ENCODE measurements around the gene MARK1. TPM values are rescaled to one million over a fixed set of nuclear protein-coding genes. Genes with fewer than 3 reads are reported as not detected.

The MARK1 gene
- 5.3 TPM for total RNA-seq (ENCODE audit: insufficient read depth, low replicate concordance)

DNA sequence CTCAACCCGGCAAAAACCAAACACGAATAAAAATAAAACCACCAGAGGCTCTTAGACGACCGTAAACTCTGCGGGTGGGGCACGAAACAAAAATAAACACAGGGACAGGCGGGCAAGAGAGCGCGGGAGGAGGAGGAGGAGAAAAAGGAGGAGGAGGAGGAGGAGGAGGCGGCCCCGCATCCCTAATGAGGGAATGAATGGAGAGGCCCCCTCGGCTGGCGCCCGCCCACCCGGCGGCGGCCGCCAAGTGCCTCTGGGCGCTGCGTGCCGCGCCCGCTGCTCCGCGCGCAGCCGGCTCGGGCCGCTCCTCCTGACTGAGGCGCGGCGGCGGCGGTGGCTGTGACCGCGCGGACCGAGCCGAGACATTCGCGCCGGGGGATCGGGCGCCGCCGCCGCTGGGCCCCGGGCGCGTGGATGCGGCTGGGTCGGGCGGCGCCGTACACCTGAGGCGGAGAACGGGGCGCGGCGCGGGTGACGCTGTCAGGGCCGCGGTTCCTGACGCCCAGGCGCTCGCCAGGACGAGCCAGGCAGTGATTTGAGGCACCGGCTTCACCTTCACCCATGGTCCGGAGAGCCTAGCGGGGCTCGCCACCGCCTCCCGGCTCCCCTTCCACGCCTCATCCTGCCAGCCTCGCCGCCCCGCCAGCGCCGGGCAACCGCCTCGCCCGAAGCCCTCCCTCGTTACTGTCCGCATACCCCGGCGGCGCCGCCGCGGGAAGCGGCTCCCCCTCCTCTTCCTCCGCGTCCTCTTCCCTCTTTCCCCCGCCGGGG, at the start of gene MARK1:
Gene MARK1, plus strand, starts transcription at position 229 of the 771 bp plus-strand sequence. CDS start 687 bp downstream, outside the sequence.
- DNase-seq (ENCODE audit: low spot score), result peak; percentile 71

- DNase-seq (ENCODE audit: low spot score), result peak; percentile 58
These were observed 44.2 kb upstream of the MARK1 start for GRCh38 chr1:220483700-220484099.

- no peak for DNase-seq (ENCODE audit: low spot score)
These were observed 43.8 kb upstream of the MARK1 start for GRCh38 chr1:220484135-220484534.

GRCh38 chr1:220485131-220485530, 42.8 kb upstream of the MARK1 start:
- DNase-seq (ENCODE audit: low spot score), result no peak

DNA sequence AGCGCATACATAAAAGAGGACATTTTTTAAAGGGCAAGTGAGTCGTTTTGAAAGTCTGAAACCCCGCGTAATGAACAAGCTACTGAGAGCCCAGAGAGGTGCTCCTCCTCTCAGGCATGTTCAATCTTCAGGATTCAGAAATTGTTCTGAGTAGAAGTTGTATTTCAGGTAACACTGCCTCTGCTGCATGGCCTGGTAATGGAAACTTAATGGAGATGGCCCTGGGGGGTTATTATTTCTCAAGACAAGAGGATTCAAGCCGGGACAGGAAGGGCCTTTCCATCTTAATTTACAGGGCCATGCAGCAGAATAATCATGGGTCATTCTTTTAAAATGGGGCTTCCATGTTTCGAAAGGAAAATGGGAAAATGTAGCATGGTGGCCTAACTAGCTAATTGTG, 42.1 kb upstream of the MARK1 start:
- DNase-seq (ENCODE audit: low spot score), result no peak

DNA sequence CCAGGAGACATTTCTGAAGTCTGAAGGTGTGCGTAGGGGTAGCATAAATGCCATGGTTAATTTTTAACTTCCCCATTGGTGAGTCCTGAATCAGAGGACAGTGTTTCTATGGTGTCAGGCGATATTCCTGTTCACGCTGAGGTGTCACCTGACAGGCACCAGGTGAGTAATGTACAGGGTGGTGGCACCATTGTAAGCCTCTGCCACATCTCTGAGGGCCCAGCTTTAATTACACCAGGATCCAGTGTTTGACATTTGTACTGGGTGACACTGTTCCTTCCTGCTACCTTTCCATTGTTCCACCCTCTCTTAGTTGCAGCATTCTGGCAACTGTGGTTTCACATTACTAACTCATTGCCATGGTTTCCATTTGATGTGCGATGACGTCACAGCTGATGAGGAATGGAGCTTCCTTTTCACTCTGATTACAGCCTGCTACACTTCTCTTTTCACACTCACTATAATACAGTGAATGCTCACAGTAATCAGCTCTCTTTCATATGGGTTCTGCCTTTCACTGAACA, 40.6 kb upstream of the MARK1 start:
- no peak for DNase-seq (ENCODE audit: low spot score)

- peak; percentile 84 for DNase-seq (ENCODE audit: low spot score)
These were observed 36.0 kb upstream of the MARK1 start for GRCh38 chr1:220491891-220492290.

- no peak for DNase-seq (ENCODE audit: low spot score)
These were observed 30.6 kb upstream of the MARK1 start for GRCh38 chr1:220497220-220497947.

- no peak for DNase-seq (ENCODE audit: low spot score)
These were observed 29.7 kb upstream of the MARK1 start for GRCh38 chr1:220498188-220498587.

DNA sequence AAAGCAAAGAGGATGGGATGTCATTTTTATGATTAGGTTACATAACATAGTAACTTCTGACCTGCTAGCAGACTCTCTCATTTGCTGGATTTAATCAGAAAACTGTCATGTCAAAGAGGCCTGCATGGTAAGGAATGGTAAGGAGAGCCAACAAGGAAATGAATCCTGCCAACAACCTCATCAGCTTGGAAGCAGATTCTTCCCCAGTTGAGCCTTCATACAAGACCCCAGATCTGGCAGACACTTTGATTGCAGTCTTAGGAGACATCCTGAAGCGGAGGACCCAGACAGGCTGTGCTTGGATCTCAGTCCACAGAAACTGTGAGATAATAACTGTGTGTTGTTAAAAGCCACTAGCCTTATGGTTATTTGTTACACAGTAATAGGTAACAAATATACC, 27.6 kb upstream of the MARK1 start:
- DNase-seq (ENCODE audit: low spot score), result no peak

DNA sequence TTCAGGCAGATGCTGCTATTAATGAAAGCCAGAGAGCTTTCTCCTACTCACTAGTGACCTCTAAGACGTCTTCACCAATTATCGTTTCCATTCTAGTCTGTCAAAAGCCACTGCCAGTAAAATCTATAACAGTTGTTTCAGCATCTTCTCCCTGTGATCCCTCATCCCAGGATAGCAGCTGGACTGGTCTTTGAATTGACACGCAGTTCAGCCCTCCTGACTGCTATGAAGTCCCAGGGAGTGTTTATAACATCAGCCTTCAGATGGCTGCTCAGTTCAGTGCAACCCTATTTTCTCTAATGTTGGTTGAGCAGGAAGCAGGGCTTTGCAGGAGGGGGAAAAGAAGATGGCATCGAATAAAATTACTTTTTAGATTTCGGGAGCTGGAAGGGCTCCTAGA, 23.6 kb upstream of the MARK1 start:
- no peak for DNase-seq (ENCODE audit: low spot score)

DNA sequence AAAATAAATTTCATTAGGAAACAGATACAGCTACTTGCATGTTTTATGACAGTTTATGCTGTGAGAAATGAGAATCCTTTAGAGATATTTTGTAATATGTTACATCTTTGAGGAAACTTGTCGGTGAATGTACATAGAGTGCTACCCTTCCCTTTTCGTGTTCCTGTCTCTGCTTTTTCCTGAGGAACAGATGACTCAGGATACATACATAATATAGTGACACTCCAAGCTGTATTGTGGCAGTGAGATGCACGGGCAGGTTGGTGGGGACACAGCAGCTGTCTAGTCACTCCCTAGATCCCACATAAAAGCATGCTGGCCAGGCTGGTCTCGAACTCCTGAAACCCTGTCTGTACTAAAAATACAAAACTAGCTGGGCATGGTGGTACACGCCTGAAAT, 20.9 kb upstream of the MARK1 start:
- DNase-seq (ENCODE audit: low spot score), result no peak

- DNase-seq (ENCODE audit: low spot score), result peak; percentile 38
These were observed 16.8 kb upstream of the MARK1 start for GRCh38 chr1:220511179-220511578.

DNA sequence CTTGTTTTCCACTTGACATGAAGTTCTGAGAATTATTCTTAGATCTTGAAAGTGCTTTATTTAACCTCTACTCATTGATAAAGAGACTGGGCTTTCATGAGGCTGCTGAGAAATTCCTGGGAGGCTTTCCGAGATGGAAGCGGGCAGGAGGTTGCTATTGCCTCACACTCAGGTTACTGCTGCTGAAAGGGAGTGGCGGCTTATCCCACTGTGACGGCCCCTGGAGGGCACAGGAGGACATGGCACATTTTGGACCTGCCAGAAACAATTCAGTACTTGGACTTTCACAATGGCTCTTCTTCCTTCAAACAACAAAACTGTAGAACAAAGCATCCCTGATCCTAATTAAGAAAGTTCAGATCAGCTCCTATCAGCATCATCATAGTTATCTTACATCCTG, 16.2 kb upstream of the MARK1 start:
- DNase-seq (ENCODE audit: low spot score), result no peak

- DNase-seq (ENCODE audit: low spot score), result no peak
These were observed 14.1 kb upstream of the MARK1 start for GRCh38 chr1:220513834-220514233.

DNA sequence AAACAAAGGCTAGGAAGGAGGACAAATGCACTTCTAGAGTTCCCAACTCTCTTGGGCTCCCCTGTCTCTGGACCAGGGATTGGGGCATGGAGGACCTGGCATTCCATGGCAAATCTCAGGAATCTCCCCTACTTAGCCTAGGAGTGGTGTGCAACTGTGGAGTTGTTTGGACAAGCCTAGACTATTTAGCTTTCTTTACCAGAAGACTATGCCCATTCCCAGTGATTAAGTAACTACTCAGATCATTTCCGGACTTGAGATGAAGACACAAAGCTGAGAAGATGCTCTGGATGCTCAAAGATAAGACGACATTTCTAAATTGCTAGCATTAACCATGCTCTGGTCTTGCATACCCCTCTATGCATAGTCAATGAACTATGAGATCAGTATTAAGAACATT, 13.7 kb upstream of the MARK1 start:
- DNase-seq (ENCODE audit: low spot score), result no peak

GRCh38 chr1:220516014-220516721, 11.8 kb upstream of the MARK1 start:
- DNase-seq (ENCODE audit: low spot score), result peak; percentile 62

- no peak for DNase-seq (ENCODE audit: low spot score)
These were observed 11.3 kb upstream of the MARK1 start for GRCh38 chr1:220516722-220517042.

DNA sequence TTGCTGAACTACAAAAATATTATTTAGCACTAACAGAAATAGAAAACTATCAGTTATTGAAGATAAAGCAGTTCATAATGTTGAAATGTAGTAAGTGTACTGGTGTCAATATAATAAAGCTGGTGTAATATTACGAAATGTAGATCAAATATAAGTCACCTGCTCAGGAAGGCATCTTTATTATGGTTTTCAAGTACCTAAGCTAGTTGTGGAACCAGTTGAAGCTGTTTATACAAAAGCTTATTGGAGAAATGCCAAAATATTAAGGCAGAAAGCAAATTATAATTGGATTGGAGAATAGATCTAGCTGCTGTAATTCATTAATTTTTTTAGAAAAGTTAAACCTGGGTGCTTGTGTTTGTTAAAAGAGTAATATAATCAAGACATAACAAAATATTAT, 6.2 kb upstream of the MARK1 start:
- DNase-seq (ENCODE audit: low spot score), result peak; percentile 22

DNA sequence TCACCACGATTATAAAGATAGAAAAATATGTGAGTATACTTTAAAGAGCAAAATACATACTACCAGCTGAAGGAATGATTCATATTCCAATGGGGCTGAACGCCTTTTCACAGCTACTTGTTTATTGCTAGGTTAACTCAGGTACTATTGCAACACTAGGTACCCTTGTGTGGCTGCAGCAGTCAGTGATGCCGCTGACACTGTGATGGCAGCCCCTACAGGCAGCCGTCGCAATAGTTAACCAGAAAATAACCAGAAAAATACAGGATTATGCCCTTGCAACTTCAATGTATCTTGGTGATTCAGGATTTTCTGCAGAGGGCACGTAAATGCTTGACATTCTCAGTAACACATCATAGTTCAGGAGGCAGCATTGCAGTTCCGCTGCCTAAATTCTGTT, 1.6 kb upstream of the MARK1 start:
- DNase-seq (ENCODE audit: low spot score), result no peak

DNA sequence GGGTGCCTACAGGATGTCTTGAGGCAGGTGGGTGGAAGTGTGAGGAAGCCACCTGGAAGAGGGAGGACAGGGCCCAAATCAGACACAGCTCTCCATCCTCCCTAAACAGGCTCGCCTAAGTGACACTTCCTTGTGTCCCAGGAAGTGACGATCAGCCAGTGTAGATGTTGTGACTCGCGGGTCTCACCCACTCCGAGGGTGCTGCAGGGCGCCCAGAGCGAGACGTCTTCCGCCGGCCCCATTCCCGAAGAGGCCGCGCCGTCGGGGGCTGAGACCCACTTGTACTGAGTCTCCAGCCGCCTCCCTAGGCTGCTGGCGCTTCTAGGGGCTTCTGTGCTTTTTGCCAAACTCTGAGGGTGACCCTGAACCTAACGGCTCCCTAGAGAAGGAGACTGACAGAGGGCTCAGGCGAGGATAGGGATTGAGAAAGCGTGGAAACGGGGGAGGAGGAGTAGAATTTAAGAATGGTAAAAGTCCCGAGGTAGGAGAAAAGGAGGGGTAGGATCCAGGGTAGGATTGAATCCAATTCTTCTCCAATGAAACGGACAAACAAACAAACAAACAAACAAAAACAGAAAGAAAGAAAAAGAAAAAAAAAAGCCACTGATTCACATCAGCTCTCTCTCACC, 543 bp upstream of the MARK1 start:
- peak; percentile 13 for DNase-seq (ENCODE audit: low spot score)

Measured in umbilical cord (tissue), 2 donors.